Gastroesophageal sphincter (tissue), 4 donors: Measurements from ENCODE around the gene SORCS1. TPM values are rescaled to one million over a fixed set of nuclear protein-coding genes. Genes with fewer than 3 reads are reported as not detected.

Experiments
- ATAC-seq: fragments of 150-250 bp; one replicate; pipeline ENCODE4 v1.9.1; 2016; ENCODE audit warnings: mild to moderate bottlenecking, moderate library complexity
- H3K27ac ChIP-seq, 4 donors: fragments of 200-600 bp; sonication (generic) in 3 of 4; 1 replicate in 3 of 4; 2 replicates in 1 of 4; pipeline ENCODE4 v1.5.1; 2016 to 2019
- H3K27me3 ChIP-seq: fragments of 200-600 bp; sonication (generic); one replicate; pipeline ENCODE4 v1.5.1; 2019
- H3K36me3 ChIP-seq, 2 donors: fragments of 200-600 bp; sonication (generic); one replicate each; pipeline ENCODE4 v1.5.1; 2019; ENCODE audit warnings: control low read depth in 1 of 2
- H3K4me1 ChIP-seq, 3 donors: fragments of 200-600 bp; sonication (generic); 1 replicate in 2 of 3; 2 replicates in 1 of 3; pipeline ENCODE4 v1.5.1; 2016 to 2019; ENCODE audit warnings: control low read depth in 2 of 3
- H3K4me3 ChIP-seq, 2 donors: fragments of 200-600 bp; sonication (generic); one replicate each; pipeline ENCODE4 v1.5.1; 2019; ENCODE audit warnings: mild to moderate bottlenecking in 1 of 2, moderate library complexity in 1 of 2
- H3K9me3 ChIP-seq, 3 donors: fragments of 200-600 bp; sonication (generic); one replicate each; pipeline ENCODE4 v1.5.1; 2017 to 2019; ENCODE audit warnings: control low read depth in 2 of 3
- EP300 ChIP-seq: sonication (generic); formaldehyde crosslinking; IDR thresholded peaks from one replicate; pipeline ENCODE4 v1.6.1; 2017; ENCODE audit warnings: antibody characterized with exemption, mild to moderate bottlenecking
- POLR2A ChIP-seq, 2 donors: fragments of 450-650 bp; IDR thresholded peaks; one replicate each; pipeline ENCODE4 v1.6.1; 2017; ENCODE audit warnings: antibody characterized with exemption in 2 of 2, mild to moderate bottlenecking in 2 of 2, moderate library complexity in 1 of 2
- POLR2AphosphoS5 ChIP-seq: sonication (generic); formaldehyde crosslinking; IDR thresholded peaks from one replicate; pipeline ENCODE4 v1.6.1; 2017; ENCODE audit warnings: antibody characterized with exemption
- whole genome bisulfite sequencing, 2 donors: methylation state at CpG; one replicate each; pipeline ENCODE4 v1.1.5; 2018; ENCODE audit warnings: low coverage in 1 of 2; 5-methylcytosine and 5-hydroxymethylcytosine counted together
- total RNA-seq, 4 donors: library from RNA; depleted of rRNA; stranded (reverse); fragments of >200 nt; gene quantifications; one replicate each; pipeline ENCODE4 v1.1.0, GENCODE V29; 2016
- TF ChIP-seq, protein P1 (sequence below), 4 experiments: fragments of 200-600 bp in 2 of 4; fragments of 450-650 bp in 2 of 4; sonication (generic) in 1 of 4; IDR thresholded peaks; one replicate each; pipeline ENCODE4 v1.5.1; 2017 to 2019; ENCODE audit warnings: antibody characterized with exemption in 4 of 4, mild to moderate bottlenecking in 2 of 4, moderate library complexity in 2 of 4

Gene SORCS1
- total RNA-seq, 4 donors from 2014 or later, result 8.5 to 18.6 (median 10.0) TPM

DNA sequence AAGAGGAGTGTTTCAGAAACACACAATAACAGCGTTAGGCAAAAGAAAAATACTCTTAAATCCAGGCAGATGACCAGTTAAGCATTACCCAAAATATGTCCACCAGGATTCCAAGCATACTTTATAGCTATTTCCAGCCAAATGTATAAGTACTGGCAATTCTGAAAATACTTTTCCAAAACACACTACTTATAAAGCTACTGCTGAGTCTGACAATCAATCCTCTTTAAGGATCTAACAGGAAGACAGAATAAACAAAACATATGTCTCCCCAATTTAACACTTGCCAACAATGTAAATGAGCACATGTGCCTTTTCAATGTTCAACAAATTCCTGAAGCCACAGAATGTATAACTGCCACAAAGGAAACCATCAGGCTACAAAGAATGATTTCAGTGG lies 370.9 kb downstream of the SORCS1 start:
- H3K27me3 ChIP-seq, result no peaks in the 10 kb centered on the region
- no peak overlapping the region for H3K4me3 ChIP-seq
- WGBS, 2 donors, result 27% methylated on average over 1 of the region's 1 CpG
- ATAC-seq, result no peak
- TF ChIP-seq EP300 (no peak), POLR2A (IDR thresholded peaks at IDR 0.05) (no peak), POLR2AphosphoS5 (no peak)
- TF ChIP-seq, protein P1, sequence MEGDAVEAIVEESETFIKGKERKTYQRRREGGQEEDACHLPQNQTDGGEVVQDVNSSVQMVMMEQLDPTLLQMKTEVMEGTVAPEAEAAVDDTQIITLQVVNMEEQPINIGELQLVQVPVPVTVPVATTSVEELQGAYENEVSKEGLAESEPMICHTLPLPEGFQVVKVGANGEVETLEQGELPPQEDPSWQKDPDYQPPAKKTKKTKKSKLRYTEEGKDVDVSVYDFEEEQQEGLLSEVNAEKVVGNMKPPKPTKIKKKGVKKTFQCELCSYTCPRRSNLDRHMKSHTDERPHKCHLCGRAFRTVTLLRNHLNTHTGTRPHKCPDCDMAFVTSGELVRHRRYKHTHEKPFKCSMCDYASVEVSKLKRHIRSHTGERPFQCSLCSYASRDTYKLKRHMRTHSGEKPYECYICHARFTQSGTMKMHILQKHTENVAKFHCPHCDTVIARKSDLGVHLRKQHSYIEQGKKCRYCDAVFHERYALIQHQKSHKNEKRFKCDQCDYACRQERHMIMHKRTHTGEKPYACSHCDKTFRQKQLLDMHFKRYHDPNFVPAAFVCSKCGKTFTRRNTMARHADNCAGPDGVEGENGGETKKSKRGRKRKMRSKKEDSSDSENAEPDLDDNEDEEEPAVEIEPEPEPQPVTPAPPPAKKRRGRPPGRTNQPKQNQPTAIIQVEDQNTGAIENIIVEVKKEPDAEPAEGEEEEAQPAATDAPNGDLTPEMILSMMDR (IDR thresholded peaks at IDR 0.05), result no peak
- no peak overlapping the region for H3K27ac ChIP-seq
- no peaks in the 10 kb centered on the region for H3K36me3 ChIP-seq
- no peaks in the 10 kb centered on the region for H3K4me1 ChIP-seq
- H3K9me3 ChIP-seq, result peaks cover 0 to 2% (median 0%) of the 10 kb centered on the region in 3 donors

DNA sequence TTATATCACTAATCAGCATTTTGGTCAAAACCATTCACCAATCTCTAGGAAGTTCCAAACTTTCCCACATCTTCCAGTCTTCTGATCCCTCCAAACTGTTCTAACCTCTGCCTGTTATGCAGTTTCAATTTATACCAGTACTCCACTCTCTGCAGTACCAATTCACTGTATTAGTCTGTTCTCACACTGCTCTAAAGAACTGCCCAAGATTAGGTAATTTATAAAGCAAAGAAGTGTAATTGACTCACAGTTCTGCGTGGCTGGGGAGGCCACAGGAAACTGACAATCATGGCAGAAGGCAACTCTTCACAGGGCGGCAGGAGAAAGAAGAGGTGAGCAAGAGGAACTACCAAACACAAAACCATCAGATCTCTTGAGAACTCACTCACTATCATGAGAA lies 374.9 kb downstream of the SORCS1 start:
- no peak for ATAC-seq
- H3K4me3 ChIP-seq, result no peak overlapping the region
- H3K36me3 ChIP-seq, result no peaks in the 10 kb centered on the region
- no peaks in the 10 kb centered on the region for H3K27me3 ChIP-seq
- H3K4me1 ChIP-seq, result no peaks in the 10 kb centered on the region
- H3K27ac ChIP-seq, result no peak overlapping the region
- TF ChIP-seq POLR2A (IDR thresholded peaks at IDR 0.05) (no peak), POLR2AphosphoS5 (no peak), EP300 (no peak)
- TF ChIP-seq, protein P1 (IDR thresholded peaks at IDR 0.05), result no peak
- WGBS, 2 donors, result 91% methylated on average over 1 of the region's 2 CpGs; no CpG with 5 or more reads in 1 of the 2 donors
- no peaks in the 10 kb centered on the region for H3K9me3 ChIP-seq

DNA sequence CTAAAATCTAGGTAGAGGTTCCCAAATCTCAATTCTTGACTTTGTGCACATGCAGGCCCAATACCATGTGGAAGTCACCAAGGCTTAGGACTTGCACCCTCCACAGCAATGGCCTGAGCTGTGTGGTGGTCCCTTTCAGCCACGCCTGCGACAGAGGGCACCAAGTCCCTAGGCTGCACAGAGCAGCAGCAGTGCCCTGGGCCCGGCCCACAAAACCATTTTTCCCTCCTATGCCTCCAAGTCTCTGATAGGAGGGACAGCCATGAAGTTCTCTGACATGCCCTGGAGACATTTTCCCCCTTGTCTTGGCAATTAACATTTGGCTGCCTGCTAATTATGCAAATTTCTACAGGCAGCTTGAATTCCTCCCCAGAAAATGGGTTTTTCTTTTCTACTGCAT lies 375.5 kb downstream of the SORCS1 start:
- H3K4me1 ChIP-seq, result no peaks in the 10 kb centered on the region
- no peak overlapping the region for H3K27ac ChIP-seq
- 93 to 100% methylated on average over 3 of the region's 3 CpGs for WGBS, 2 donors
- ATAC-seq, result no peak
- H3K36me3 ChIP-seq, result no peaks in the 10 kb centered on the region
- TF ChIP-seq, protein P1 (IDR thresholded peaks at IDR 0.05), result no peak
- TF ChIP-seq EP300, result no peak
- no peak for TF ChIP-seq POLR2AphosphoS5
- H3K4me3 ChIP-seq, result no peak overlapping the region
- H3K9me3 ChIP-seq, result no peaks in the 10 kb centered on the region
- H3K27me3 ChIP-seq, result no peaks in the 10 kb centered on the region

DNA sequence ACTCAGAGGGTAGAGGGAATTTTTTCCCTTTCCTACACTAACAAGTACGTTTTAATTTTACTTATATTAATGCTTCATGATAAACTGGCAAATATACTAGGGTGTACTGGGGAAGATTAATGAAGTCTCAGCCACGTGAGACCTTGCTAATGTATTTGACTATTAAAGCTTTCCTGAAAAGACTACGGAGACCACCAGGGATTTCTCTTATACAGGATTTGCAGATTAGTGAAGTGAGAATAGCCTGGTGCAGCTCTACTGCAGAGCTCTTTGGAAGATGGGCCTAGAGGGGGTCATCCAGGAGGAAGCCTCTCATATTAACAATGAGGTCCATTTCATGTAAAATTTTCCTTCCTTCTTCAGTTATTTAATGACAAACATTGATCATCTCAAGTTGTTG lies 379.0 kb downstream of the SORCS1 start:
- Histone ChIP-seq H3K4me3 (no peak overlapping the region), H3K4me1 (no peaks in the 10 kb centered on the region), H3K36me3 (no peaks in the 10 kb centered on the region), H3K27ac (no peak overlapping the region), H3K9me3 (no peaks in the 10 kb centered on the region), H3K27me3 (no peaks in the 10 kb centered on the region)
- TF ChIP-seq EP300, result no peak
- TF ChIP-seq POLR2A (IDR thresholded peaks at IDR 0.05), result no peak
- TF ChIP-seq, protein P1 (IDR thresholded peaks at IDR 0.05), result no peak
- TF ChIP-seq POLR2AphosphoS5, result no peak
- WGBS, 2 donors, result 54 to 63% methylated on average over 3 of the region's 3 CpGs
- ATAC-seq, result no peak

DNA sequence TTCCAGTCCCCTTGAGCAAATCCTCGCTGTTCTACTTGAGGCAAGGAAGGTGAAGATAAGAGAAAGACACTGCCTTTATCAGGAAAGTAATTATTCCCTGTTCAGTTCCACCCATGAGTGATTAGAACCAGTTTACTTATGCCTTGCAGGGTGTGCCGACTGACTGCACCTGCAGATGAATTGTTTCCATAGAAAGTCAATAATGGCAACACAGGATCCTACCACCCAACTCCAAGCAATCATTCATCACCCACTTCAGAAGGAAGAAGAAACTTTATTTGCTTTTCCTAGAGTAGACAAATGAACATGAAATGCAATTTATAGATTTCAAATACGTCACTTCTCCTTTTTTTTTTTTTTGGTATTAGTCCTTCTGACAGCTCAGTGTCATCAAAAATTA lies 383.9 kb downstream of the SORCS1 start:
- Histone ChIP-seq H3K4me1 (no peaks in the 10 kb centered on the region), H3K27ac (no peak overlapping the region), H3K27me3 (no peaks in the 10 kb centered on the region), H3K4me3 (no peak overlapping the region), H3K9me3 (no peaks in the 10 kb centered on the region), H3K36me3 (no peaks in the 10 kb centered on the region)
- ATAC-seq, result no peak
- TF ChIP-seq, protein P1 (IDR thresholded peaks at IDR 0.05), result no peak
- TF ChIP-seq EP300, result no peak
- TF ChIP-seq POLR2A (IDR thresholded peaks at IDR 0.05), result no peak
- no peak for TF ChIP-seq POLR2AphosphoS5
- WGBS, 2 donors, result 66% methylated on average over 3 of the region's 3 CpGs
